Muscle layer of duodenum (tissue), 2 donors: ENCODE measurements around the gene FAM174B.
"Not testable (repeated sequence)": the region's sequence is repeated elsewhere in the genome, so short reads cannot be mapped to it uniquely, and the experiment has no call there.

ENCODE experiments used
- H3K27ac ChIP-seq: one replicate; pipeline ENCODE4 v1.7.0; 2013; ENCODE audit warnings: mild to moderate bottlenecking, low read length
- H3K27me3 ChIP-seq: one replicate; pipeline ENCODE4 v1.7.0; 2013; ENCODE audit warnings: low read depth, mild to moderate bottlenecking, control low read depth, low read length
- H3K36me3 ChIP-seq, 2 donors: one replicate each; pipeline ENCODE4 v1.7.0; 2013; ENCODE audit warnings: low read length in 2 of 2, control low read depth in 1 of 2, mild to moderate bottlenecking in 1 of 2; ENCODE audit not compliant: insufficient read depth in 2 of 2, control insufficient read depth in 1 of 2
- H3K4me1 ChIP-seq, 2 donors: one replicate each; pipeline ENCODE4 v1.7.0; 2013; ENCODE audit warnings: low read length in 2 of 2, mild to moderate bottlenecking in 2 of 2, control low read depth in 1 of 2, moderate library complexity in 1 of 2; ENCODE audit not compliant: insufficient read depth in 2 of 2, control insufficient read depth in 1 of 2
- H3K4me3 ChIP-seq, 2 donors: one replicate each; pipeline ENCODE4 v1.7.0; 2013; ENCODE audit warnings: low read length in 2 of 2, low read depth in 1 of 2, mild to moderate bottlenecking in 1 of 2
- H3K9me3 ChIP-seq, 2 donors: one replicate each; pipeline ENCODE4 v1.7.0; 2013; ENCODE audit warnings: low read length in 2 of 2, control low read depth in 1 of 2, mild to moderate bottlenecking in 1 of 2; ENCODE audit not compliant: control insufficient read depth in 1 of 2
- donor health status: healthy.

Gene FAM174B

DNA sequence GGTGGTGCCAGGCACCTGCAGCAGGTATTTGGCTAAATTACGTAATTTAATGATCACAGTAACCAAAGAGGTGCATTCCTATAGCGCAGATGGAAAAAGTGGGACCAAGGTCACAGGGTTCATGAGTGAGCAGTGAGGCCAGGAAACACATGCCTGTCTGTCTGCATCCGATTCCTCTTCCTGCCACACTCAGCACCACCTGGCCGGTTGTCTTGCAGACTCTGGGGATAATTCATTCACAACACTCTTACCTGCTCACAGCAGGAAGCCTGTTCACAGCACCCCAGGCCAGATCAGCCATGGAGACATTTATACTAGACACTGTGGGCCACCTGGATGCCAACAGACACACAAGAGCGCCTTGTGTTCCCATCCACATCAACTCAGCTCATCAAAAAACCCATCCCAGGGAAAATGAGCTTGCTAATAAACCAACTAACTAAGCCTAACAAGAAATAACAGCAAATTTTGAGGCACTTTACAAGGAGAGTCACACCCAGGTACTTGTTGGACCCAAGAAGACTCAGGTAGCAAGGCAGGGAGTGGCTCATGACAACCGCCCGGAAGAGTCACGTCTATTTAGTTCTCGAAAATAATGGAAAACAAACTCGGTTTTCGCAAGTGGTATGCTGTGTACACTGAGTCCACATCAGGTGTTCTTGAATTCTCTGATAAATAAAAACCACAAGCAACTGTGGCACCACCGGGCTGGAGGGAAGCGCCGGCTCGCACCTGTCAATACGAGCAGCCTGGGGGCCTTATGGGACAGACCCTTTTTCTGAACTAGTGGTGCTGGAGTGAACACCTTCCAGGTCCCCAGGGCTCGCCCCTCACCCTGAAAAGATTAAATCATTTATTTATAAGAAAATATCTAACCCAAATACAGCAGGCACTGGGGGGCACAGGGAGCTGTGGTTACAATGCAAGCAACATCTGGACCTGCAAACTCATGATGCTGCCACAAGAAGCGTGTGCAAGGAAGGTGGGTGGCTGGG is 40.5 kb downstream of the FAM174B start:
- Histone ChIP-seq H3K27me3 (no peaks in the 10 kb centered on the region), H3K36me3 (no peaks in the 10 kb centered on the region), H3K4me1 (peaks cover 0 to 17% of the 10 kb centered on the region in 2 donors), H3K27ac (no peak overlapping the region), H3K4me3 (no peak overlapping the region), H3K9me3 (no peaks in the 10 kb centered on the region)

DNA sequence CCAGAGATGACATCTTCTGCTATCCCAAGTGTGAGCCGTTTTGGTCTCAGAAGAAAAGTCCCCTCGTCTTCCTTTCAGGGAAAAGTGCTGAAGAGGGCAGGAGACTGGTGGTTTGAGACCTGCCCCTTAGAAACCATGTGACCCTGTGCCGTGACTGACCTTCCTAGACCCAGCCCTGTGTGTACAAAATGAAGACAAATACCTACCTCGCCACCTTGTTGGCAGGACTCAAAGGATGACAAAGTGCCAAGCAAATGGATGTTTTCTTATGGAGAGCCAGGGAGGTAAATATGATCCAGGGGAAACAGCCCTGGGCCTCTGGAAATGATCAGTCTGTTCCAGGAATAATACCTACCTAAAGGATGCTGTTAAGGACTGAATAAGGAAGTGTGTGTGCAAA is 41.3 kb downstream of the FAM174B start:
- no peaks in the 10 kb centered on the region for H3K9me3 ChIP-seq
- peaks cover 0 to 11% of the 10 kb centered on the region in 2 donors for H3K4me1 ChIP-seq
- H3K27me3 ChIP-seq, result no peaks in the 10 kb centered on the region
- no peak overlapping the region for H3K4me3 ChIP-seq
- no peaks in the 10 kb centered on the region for H3K36me3 ChIP-seq
- no peak overlapping the region for H3K27ac ChIP-seq

DNA sequence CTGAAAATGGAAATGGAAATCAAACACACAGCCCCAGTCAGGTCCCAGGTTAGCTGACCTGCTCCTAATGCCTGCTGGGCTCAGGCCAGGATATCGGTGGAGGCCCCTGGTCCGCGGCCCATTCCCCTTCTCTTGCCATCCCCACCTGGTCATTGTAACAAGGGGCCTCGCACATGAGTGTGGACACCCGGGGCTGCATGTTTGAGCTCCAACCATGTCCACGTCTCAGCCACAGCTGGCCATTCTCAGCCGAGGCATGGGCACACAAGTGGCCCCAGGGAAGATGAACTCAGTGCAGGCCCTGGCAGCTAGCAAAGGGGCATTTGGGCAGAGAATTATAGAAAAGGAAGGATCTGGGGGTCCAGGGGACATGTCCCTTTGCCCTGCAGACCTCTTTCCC is 41.7 kb downstream of the FAM174B start:
- Histone ChIP-seq H3K4me3 (no peak overlapping the region), H3K9me3 (no peaks in the 10 kb centered on the region), H3K4me1 (peaks cover 0 to 11% of the 10 kb centered on the region in 2 donors), H3K36me3 (no peaks in the 10 kb centered on the region), H3K27me3 (no peaks in the 10 kb centered on the region), H3K27ac (no peak overlapping the region)

DNA sequence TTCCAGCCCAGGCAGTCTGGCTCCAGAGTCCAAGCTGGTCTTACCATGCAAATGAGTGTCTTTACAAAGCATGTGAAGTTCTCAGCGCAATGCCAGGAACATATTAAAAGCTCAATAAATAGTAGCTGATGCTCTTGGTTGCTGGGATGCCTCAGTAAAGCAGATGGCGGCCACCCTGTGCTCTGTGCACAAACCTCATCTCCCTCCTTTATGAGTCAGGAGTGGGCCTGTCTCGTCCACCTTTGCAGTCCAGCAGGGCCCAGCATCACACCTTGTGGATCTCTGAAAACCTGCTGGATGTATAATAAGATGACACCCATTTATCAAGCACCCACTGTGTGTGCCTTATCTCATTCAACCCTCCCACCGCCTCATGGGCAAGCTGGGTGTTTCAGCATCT is 42.7 kb downstream of the FAM174B start:
- H3K9me3 ChIP-seq, result no peaks in the 10 kb centered on the region
- no peaks in the 10 kb centered on the region for H3K36me3 ChIP-seq
- no peaks in the 10 kb centered on the region for H3K27me3 ChIP-seq
- H3K27ac ChIP-seq, result no peak overlapping the region
- H3K4me1 ChIP-seq, result peaks cover 0 to 3% of the 10 kb centered on the region in 2 donors
- no peak overlapping the region for H3K4me3 ChIP-seq

DNA sequence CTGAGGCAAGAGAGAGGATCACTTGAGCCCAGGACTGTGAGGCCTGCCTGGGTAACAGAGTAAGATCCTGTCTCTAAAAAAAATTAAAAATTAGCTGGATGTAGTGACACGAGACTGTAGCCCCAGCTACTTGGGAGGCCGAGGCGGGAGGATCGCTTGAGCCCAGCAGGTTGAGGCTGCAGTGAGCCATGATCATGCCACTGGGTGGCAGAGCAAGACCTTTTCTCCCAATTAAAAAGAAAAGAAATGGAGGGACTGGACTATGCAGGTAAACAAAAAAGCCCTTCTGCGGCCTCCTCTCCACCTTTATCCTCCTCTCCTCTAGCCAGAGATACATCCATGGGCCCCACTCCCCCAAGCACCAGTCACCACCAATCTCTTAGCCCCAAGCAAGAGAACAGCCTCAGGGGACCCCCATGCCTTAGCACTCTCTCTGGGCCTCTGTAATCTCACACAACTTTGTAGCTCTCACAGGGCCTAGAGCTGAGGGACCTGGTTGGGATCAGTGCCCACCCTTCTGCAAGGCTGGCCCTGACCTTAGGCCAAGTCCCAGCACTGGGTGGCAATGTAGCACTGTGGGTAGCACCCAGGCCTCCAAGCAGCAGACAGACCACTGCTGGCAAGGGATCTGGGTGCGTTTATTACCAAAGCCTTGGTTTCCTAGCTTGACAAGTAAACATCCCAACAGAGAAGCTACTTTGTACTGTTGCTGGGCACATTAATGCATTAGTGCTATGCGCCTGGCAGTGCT is 43.4 kb downstream of the FAM174B start:
- Histone ChIP-seq H3K4me1 (no peaks in the 10 kb centered on the region), H3K27me3 (no peaks in the 10 kb centered on the region), H3K4me3 (no peak overlapping the region), H3K27ac (no peak overlapping the region), H3K9me3 (no peaks in the 10 kb centered on the region), H3K36me3 (no peaks in the 10 kb centered on the region)

DNA sequence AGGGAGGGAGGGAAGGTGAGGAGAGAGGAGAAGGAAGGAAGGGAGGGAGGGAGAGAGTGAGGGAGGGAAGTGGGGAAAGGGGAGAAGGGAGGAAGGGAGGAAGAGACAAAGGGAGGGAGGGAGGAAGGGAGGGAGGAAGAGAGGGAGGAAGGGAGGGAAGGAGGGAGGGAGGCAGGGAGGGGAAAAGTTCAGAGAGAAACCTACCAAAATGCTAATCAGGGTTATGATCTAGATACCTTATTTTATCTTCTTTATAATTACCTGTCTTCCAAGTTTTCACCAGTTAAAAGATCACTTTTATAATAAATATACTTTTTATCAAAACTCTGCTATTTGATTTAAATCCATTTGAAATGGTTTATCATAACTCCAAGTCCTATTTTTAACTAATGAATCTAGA is 44.4 kb downstream of the FAM174B start:
- Histone ChIP-seq H3K27ac (no peak overlapping the region), H3K9me3 (no peaks in the 10 kb centered on the region), H3K4me1 (no peaks in the 10 kb centered on the region), H3K27me3 (no peaks in the 10 kb centered on the region), H3K4me3 (no peak overlapping the region), H3K36me3 (no peaks in the 10 kb centered on the region)

DNA sequence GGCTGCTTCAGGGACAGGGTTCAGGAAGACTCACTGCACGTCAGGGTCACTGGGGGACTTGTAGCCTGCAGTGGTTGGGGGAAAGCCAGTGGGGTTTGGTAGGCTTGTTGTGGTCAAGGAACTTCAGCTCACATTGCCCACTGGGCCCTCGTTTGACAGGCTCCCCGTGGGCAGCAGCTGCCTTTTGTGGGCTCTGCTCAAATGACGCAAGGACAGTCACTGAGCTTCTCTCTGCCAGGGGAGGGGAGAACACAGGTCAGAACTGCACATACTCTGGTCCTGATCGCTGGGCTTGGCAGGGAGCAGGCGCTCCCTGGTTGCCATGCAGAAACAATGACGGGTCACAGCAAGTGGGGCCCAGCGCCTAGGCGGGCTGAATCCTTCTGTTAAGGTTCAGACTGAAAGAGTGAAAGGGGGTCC is 45.5 kb downstream of the FAM174B start:
- Histone ChIP-seq H3K9me3 (no peaks in the 10 kb centered on the region), H3K36me3 (no peaks in the 10 kb centered on the region), H3K27ac (no peak overlapping the region), H3K4me3 (no peak overlapping the region), H3K27me3 (no peaks in the 10 kb centered on the region), H3K4me1 (no peaks in the 10 kb centered on the region)

DNA sequence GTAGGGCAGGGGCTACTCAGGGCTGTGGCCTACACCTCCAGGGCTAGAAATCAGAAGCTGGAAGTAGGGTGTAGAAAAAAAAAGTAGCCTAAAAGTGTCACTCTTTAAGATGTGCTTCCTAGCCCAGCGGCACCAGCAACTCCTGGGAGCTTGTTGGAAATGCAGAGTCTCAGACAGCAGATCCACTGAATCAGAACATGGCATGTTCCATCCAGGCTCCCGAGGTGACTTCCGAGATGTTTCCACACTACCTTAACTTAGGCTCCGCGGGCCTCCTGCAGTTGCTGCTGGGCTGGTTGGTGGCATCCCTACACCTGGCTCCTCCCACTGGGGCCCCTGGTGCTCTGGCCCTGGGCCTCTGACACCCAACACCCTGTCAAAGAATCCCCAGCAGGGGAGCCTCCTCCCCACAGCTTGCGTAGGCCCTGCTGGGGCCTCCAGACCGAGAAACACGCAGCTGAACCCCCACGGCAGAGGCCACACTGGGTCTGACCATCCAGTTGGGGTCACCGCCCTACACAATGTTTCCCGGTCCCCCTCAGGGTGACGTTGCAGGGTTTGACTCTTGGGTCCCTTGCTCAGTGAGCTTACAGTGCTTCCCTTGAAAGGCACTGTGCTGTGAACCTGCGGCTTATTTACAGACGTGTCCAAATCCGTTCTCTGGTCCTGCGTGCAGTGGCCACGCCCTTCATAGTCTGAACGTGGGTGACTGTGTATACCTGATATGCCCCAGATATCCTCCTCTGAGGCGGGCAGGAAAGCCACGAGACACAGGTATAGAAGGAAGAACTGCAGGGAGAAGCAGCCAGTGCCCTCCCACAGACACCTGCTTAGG is 46.5 kb downstream of the FAM174B start:
- Histone ChIP-seq H3K27ac (no peak overlapping the region), H3K36me3 (no peaks in the 10 kb centered on the region), H3K27me3 (no peaks in the 10 kb centered on the region), H3K9me3 (no peaks in the 10 kb centered on the region), H3K4me3 (no peak overlapping the region), H3K4me1 (no peaks in the 10 kb centered on the region)

DNA sequence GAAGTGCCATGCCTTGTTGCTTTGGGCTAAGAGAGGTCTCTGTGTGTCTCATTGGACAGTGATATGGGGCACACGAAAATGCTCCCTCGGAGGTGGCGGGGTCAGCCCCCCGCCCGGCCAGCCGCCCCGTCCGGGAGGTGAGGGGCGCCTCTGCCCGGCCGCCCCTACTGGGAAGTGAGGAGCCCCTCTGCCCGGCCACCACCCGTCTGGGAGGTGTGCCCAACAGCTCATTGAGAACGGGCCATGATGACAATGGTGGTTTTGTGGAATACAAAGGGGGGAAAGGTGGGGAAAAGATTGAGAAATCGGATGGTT is 48.8 kb downstream of the FAM174B start:
- H3K36me3 ChIP-seq, H3K9me3 ChIP-seq, H3K4me1 ChIP-seq, H3K27ac ChIP-seq, H3K4me3 ChIP-seq, H3K27me3 ChIP-seq: not testable (repeated sequence)

DNA sequence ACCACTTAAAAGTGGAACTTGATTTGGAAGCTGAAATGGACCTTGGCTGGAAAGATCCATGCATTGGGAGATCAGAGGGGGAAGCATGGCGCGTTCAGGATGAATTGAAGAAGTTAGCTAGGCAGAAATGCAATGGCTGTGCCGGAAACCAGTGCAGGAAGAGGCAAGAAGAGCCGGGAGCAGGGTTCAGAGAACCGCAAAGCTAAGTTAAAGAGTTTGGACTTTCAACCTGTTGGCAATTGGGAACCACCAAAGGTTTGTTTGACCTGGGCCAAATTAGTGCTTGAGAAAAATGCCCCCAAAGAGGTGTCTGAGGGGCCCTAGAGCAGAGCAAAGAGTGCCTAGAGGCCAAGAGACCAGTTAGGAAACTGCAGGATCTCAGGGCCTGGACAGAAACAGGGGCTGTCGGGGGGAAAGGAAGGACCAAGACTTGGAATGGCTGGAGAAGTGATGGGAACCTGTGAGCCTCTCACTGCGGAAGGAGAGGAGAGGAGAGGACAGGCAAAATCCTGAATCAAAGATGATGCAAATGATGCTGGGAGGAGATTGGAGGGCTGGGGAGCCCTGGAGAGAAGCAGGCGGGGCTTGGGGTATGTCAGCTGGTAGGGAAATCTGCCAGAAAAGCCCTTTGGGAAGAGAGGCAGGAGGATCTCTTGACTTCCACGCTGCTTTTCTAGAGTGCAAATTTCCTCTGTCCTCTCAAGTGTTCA is 49.3 kb downstream of the FAM174B start:
- Histone ChIP-seq H3K9me3 (no peaks in the 10 kb centered on the region), H3K36me3 (no peaks in the 10 kb centered on the region), H3K27me3 (no peaks in the 10 kb centered on the region), H3K27ac (no peak overlapping the region), H3K4me1 (no peaks in the 10 kb centered on the region), H3K4me3 (no peak overlapping the region)
